ENCODE measurements around the gene TMEM131L.

DNA sequence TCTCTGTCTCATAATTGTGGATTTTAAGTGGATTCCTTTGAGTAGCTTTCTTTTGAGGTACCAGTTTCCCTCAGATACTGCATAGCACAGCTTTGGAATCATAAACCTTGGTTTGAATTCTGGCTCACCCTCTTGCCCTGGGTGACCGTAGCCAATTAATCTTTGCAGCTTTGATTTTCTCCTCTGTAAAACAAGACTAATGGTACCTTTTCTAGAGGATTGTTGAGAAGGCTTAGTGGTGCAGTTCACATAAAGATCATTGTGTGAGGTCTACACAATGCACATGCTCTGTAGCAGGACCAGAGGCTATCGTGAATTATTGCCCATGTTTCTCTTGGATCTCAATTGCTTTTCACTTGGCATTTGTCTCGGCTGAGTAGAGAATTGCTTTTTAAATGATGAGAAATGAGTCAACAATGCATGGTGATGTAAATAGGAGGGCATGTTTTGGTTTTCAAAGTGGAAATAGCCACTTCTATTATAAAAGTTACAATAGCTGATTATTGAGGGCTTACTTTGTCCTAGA, 47.9 kb downstream of the TMEM131L start:
- no peak for TF ChIP-seq CTCF (IDR thresholded peaks at IDR 0.05; ENCODE audit: low read length)
- no peak for TF ChIP-seq EZH2 (IDR thresholded peaks at IDR 0.05; ENCODE audit: borderline replicate concordance, low read length)

Measured in OCI-LY1 (cell line).